IPS DF 4.7 (cell line): ENCODE measurements around the gene PIAS1.
"Not testable (repeated sequence)": the region's sequence is repeated elsewhere in the genome, so short reads cannot be mapped to it uniquely, and the experiment has no call there.

Experiments used
- DNase-seq: peaks from one replicate; pipeline ENCODE4 v3.0.0-alpha.2; 2013; ENCODE audit warnings: low spot score; ENCODE audit errors: extremely low read depth

Gene PIAS1

DNA sequence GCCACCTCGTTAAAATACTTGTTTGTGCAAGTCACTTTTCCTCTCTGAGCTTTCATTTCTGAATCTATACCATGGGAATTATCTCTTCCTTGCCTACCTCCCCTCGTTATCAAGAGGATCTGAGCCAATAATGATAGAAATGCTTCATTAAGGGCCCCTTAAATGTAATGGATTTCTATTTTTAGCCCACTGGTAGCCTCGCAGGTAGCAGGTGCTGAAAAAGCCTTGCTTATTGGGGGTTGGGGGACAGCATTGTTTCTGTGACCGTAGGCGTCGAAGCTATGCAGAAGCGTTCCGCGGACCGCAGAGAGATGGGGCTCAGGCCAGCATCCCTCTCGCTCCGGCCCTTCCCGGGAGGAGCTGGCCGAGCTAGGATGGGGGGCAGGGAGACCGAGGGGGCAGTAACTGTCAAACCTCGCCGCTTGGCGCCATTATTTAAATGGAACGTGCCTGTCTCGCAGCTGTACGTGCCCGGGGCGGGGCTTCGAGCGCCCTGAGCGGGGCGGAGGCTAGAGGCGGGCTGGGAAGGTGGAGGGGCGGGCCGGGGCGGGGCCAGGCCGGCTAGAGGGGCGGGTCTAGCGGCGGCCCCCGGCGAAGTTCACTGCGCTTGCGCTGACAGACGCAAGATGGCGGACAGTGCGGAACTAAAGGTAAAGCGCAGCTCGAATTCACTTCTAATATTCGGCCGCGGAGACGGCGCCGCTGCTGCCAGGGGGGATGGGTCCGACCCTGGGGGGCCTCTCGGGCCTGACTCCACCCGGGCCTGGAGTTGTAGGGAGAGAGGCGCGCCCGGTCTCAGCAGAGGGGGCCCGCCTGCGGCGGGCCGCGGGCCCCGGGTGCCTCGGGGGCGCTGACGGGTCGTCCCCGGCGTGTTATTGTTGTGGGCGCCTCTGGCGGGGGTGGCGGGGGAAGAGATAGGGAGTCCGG, at the start of gene PIAS1:
Gene PIAS1, plus strand, starts transcription at position 615 of the 927 bp plus-strand sequence. Its CDS starts 12 bp downstream, at position 627.
- DNase-seq: peak; percentile 53

DNA sequence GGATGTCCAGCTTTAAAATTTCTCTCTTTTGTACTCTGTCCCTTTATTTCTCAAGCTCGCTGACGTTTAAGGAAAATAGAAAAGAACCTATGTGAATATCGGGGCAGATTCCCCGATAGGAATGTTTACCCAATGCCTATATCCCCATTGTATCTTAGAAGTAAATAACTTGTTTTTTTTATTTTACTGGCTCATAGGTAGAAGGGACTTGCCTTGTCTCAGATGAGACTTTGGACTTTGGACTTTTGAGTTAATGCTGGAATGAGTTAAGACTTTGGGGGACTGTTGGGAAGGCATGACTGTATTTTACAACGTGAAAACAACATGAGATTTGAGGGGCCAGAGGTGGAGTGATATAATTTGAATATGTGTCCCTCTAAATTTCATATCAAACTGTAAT, 46.5 kb upstream of the PIAS1 start:
- DNase-seq: not testable (repeated sequence)

DNA sequence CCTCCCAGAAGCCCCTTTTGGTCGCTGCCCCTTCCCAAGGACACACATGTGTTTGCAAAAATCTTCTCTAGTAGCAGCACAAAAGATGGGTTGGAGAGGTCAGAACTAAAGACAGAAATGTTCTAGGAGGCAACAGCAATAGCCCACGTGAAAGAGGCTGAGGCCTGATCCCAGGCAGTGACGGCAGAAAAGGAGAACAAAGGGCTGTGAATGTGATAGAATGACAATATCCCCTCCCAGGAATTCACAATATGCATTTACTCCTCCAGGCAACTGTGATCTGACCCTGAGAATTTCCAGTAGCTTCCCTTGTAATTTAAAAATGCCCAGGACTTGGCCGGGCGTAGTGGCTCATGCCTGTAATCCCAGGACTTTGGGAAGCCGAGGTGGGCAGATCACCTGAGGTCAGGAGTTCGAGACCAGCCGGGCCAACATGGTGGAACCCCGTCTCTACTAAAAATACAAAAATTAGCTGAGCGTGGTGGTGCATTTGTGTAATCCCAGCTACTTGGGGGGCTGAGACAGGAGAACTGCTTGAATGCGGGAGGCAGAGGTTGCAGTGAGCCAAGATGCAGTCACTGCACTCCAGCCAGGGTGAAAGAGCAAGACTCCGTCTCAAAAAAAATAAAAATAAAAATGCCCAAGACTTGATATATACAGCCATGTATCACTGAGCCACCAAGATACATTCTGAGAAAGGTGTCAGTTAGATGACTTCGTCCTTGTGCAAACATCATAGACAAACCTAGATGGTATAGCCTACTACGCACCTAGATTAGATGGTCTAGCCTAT, 43.6 kb upstream of the PIAS1 start:
- DNase-seq: peak; percentile 36

DNA sequence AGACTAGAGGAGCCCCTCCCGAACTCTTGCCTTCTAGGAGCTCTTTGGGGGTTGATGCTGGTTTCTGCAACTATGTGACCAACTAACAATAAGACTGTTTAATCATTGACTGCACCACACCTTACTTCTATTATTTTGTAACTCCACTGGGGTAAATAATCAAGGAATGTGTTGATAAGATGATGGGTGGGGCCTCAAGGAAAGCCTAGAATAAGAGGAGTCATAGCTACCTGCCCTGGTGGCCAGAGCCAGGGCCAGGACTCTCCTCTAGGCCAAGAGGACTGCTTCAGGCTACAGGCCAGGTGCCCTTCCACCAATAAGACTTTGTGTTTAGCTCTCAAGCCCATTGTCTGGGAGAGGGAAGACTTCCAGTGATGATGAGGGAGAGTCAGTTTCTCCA, 41.2 kb upstream of the PIAS1 start:
- DNase-seq: no peak

DNA sequence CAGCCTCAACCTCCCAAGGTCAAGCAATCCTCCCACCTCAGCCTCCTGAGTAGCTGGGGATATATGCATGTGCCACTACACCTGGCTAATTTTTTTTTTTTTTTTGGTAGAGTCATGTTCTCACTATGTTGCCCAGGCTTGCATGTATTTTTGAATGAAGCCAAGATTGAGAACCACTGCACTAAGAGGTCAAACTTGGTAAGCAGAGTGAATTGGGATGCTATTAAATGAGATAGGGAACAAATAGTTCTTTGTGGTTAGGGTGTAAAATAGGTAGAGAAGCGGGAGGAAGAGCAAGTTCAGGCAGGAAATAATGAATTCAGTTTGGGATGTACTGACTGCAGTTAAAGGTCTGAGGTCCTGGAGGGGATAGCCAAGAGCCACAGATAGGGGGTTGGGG, 39.9 kb upstream of the PIAS1 start:
- DNase-seq: no peak

DNA sequence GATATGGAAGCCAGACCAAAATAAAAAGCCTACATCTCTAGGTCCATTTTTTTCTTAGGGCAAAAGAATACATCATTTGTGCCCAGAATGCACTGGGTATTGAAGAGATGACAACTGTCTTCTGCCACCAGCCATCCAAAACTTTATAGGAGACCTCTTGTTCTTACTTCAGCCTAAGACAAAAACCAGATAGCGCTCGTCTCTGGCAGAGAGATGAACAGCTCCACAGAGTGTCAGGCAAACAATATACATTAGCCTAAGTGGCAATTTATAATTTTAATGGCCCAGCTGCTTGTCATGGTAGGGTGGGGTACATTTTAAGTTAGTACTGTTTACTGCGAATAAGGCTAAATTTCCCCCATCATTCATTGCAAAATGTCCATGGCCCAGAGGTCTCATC, 38.9 kb upstream of the PIAS1 start:
- DNase-seq: no peak

DNA sequence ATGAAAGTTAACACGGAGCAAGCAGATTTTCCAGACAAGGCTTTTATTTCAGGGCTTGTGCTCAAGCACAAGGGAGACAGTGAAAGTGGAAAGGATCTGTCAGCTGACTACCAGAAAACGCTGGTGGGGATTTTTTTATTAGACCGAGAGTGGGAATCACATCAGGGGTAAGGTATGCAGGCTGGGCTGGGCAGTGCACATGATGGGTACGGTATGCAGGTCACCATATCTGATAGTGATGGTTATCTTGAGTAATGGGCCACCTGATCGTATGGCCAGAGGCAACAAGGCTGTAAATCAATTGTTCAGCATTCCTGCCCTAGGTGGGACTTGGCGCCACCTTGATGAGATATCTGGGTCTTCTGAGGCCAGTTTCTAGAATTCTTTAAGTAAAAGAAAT, 36.9 kb upstream of the PIAS1 start:
- no peak for DNase-seq

DNA sequence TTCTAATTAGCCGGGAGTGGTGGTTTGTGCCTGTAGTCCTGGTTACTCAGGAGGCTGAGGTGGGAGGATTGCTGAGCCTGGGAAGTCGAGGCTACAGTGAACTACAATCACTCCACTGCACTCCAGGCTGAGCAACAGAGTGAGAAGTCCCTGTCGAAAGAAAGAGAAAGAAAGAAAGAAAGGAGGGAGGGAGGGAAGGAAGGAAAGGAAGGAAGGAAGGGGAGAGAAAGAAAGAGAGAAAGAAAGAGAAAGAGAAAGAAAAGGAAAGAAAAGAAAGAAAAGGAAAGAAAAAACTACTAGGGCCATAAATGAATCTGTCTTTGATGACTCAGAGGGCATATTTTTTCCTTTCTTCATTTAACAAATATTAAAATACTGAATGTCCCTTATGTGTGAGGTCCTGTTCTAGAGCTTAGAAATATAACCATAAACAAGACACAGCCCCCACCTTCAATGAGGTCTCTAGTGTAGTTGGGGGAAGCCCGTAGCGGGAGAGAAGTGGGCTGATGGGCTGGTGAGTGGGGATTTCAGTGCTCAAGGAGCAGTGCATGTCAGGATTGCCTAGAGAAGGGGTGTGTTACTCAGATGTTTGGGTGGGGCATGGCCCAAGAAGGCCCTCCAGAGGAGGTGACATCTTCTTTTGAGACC, 35.2 kb upstream of the PIAS1 start:
- DNase-seq: no peak

DNA sequence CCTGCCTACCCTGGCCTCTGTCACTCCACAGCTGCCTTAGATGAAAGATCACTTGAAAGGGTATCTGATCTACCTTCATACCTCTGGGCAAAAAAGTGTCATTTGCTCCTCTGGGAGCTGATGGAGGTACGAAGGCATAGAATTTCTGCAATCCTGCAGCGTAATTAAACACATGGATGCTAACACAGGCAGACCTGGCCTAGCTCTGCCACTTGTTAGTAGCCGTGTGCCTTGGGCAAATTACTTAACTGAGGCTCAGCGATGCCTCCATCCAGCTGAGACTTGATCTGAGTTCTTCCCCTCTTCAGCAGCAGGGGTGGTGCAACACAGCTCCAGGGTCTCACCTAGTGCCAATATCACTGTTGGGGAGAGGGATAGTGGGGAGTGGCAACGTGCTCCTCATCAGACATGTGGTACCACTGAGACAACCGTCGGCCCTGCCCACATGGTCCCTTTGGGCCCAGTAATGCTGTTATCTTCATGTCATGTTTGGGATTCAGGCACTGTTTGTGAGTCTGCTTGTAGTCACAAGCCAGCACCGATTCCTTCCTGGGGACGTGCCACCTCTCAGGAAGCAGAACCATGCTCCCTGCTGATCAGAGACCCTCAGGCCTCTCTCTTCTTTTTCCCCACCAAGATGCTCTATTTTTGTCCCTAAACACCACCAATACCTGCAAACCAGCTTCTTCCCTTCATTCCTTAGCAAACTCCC, 34.1 kb upstream of the PIAS1 start:
- DNase-seq: no peak

DNA sequence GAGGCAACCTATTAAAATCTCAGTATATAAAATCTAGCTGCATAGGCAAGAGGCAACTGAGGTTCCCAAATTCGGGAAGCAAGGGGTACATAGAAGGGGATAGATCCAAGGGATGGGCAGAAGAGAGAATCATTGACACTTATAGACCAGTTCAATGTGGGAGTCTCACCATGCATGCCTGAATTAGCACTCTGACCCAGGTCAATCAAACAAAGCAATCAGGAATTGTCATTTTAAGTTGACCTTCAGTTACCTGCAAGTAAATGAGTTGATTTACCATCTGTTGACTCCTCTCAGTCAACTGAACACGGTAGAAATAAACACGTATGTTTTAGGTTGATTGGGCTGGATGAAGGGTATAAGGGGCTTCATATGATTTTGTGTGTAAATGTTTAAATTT, 33.4 kb upstream of the PIAS1 start:
- no peak for DNase-seq

DNA sequence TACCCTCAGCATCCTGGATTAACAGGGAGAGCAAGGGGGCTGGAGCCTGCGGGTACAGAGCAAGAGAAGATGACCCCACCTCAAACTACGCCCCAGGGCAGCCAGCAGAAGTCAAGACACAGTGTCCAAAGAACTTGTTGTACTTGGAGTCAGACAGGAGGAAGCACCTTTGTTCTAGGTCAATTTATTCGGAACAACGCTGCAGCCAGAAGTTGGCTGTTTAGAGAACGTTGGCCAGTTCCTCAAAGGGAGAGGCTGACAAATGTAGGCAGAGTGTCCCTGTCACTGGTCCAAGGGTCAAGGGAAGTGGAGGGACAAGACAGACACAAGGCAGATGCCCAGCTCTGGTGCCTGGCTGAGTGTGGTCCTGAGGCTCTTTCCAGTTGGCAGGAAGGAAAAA, 32.1 kb upstream of the PIAS1 start:
- no peak for DNase-seq

DNA sequence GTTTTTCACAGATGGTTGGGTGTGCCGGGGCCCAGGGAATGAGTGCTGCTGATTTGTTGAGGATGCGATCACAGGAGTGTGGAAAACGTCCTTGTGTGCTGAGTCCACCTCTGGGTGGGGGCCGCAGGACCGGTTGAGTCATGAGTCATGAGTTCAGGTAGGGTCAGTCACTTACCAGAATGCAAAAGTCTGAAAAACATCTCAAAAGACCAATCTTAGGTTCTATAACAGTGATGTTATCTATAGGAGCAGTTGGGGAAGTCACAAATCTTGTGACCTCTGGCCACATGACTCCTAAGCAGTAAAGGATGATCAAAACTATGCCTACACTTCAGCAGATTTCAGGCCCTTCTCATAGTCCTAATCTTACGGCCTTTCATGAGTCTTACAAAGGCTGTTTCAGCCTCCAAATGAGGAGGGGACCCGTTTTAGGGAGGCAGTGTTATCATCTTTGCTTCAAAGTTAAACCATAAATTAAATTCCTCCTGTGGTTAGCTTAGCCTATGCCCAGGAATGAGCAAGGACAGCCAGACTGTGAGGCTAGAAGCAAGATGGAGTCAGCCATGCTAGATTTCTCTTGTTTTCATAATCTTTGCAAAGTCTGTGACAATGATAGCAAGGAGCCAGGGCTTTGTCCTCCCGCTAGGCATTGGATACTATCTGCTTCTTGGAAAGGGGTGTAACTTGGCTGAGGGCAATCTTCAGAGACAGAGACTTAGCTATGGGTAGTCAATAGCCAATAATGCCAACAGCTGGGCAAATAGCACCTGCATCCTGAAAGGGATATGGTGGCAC, 30.6 kb upstream of the PIAS1 start:
- DNase-seq: no peak

DNA sequence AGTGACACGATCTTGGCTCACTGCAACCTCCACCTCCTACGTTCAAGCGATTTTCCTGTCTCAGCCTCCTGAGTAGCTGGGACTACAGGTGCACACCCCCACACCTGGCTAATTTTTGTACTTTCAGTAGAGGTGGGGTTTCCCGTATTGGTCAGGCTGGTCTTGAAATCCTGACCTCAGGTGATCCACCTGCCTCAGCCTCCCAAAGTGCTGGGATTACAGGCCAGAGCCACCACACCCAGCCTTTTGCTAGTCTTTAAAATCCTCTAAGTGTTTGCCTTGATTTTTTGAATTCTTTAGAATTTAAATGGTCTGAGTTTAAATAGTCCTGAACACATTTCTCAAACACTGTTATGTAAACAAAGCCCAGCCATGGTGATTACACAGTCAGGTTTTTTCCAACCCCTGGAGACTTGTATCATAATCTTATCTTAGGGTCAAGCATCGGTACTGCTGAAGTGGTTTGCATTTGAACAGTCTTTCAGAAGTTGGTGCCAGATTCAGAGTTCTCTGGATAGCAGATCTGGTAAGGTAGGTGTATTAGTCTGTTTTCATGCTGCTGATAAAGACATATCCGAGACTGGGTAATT, 28.2 kb upstream of the PIAS1 start:
- no peak for DNase-seq

DNA sequence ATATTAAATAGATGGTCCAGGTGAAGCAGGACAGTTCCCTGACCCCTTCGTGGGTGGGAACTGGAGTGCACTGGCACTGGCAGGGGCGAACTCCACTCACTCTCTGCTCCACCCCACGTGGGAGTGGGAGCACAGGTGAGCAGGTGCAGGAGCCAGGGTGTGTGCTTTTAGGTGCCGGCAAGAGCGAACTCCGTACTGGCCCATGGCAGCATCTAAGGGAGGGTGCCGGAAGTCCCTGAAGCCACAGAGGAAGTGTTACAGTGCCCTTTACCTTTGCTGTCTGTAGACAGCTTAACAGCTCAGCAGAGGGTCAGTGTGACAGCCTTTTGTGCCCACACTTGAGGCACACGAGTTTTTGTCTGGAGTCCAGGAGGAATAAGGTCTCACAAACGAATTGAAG, 26.7 kb upstream of the PIAS1 start:
- DNase-seq: no peak

DNA sequence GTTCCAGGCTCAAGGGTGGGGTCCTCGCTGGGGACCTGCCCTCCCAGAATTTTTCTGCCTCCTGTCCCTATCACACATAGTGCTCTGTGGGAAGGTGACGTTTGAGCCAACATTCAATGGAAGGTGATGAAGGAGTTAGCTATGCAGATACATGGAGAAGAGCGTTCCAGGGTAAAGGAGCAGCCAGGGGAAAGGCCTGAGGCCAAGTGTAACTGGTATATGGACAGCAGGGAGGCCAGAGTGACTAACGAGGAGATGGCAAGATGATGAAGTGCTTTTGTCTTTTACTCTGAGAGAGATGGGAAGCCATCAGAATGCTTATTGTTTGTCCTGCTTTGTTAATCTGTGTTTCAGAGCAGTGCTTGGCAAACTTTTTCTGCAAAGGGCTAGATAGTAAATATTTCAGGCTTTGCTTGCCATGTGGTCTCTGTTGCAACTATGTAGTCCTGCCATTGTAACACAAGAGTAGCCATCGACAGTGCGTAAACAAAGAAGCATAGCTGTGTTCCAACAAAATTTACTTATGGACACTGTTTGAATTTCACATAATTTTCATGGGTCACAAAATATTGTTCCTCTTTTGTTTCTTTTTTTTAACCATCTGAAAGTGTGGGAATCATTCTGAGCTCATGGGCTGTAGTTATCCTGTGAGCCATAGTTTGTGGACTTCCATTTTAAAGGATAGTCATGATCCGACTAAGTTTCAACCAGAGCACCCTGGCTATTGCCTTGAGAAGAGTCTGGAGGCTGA, 25.8 kb upstream of the PIAS1 start:
- DNase-seq: no peak

DNA sequence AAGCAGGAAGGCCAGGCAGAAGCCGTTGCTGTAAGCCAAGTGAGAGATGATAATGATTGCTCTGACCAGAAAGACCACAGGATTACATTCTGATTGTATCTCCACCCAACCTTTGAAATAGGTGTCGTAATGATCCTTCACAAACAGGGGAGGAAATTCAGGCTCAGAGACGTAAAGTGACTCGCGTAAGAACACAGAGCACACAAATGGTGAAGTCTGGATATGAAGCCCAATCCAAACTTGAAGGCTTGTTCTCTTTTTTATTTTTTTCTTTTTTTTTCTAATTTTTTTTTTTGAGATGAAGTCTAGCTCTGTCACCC, 25.3 kb upstream of the PIAS1 start:
- no peak for DNase-seq

DNA sequence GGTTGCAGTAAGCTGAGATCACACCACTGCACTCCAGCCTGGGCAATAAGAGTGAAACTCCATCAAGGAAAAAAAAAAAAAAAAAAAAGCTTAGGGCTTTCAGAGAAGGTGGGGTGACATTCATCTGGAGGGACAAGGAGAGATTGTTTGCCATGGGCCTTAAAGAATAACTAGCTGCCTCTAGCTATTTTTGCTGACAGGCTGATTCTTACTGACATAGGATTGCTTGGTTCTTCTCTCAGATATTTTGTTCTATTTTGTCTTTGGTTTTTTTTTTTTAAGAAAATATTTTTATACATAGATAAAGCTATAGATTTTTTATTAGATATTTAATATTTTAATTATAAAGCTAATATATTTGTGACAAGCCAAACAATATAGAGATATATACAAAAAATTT, 24.2 kb upstream of the PIAS1 start:
- no peak for DNase-seq

DNA sequence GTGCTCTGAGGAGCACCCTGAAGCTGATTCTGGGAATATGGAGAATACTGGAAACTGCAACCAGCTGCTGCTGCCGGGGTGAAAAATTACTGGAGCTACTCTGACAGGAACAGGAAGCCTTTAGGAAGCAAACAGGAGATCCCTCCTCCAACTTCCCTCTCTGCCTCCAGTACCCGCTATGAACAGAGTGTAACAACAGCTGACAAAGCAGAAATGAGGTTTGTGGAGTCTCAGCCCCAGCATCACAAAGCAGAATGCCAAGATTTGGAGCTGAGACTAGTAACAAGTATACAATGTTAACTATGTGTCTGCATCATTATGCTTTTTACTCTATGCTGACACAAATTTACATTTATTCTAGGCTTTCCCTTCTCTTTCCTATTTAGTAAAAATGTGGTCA, 22.7 kb upstream of the PIAS1 start:
- DNase-seq: no peak

DNA sequence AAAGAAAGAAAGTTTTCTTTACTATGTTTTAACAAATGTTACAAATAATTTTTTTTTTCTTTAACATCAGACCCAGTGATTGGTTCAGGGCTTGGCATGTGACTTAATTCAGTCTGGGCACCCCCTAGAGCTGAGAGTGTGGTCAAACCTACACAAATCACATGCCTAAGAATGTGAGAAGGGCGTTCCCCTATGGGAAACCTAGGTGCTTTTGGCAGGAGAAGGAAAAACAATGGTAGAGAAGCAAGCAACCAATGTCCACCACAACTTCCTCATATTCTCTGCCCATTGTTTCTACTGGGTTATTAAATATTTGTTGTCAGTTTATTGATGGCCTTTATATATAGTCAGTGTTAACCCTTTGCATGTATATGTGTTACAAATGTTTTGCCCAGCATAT, 21.4 kb upstream of the PIAS1 start:
- no peak for DNase-seq

DNA sequence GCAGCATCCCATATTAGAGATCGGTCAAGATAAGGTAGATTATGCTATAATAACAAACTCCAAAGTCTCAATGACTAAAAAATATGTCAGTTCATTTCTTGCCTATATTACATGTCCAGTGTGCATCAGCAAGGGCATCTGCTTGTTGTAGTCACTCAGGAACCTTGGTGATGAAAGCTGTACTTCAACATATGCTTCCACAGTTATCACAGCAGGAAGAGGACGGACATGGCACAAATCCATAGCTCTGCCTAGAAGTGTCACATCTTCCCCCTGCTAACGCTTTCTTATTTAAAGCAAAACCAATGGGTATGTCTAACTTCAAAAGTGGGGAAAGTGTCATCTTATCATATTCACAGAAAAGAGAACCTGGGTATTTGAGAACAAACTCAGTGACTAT, 20.0 kb upstream of the PIAS1 start:
- no peak for DNase-seq
